Transverse colon (tissue), 4 donors: ENCODE measurements around the gene NUDT13. TPM values are rescaled to one million over a fixed set of nuclear protein-coding genes. Genes with fewer than 3 reads are reported as not detected.

Experiments
- DNase-seq: peaks from one replicate; pipeline ENCODE4 v3.0.0-alpha.2; 2019
- H3K27ac ChIP-seq, 4 donors: fragments of 200-600 bp; sonication (generic); 2 replicates each; pipeline ENCODE4 v1.5.1; 2016 to 2018; ENCODE audit warnings: inconsistent platforms in 4 of 4
- H3K27me3 ChIP-seq: fragments of 200-600 bp; sonication (generic); 2 replicates; pipeline ENCODE4 v1.5.1; 2017; ENCODE audit warnings: inconsistent platforms
- H3K36me3 ChIP-seq, 4 donors: fragments of 200-600 bp; sonication (generic); 2 replicates each; pipeline ENCODE4 v1.5.1; 2017 to 2019; ENCODE audit warnings: inconsistent platforms in 4 of 4
- H3K4me1 ChIP-seq, 4 donors: fragments of 200-600 bp; sonication (generic); 2 replicates each; pipeline ENCODE4 v1.5.1; 2017 to 2020; ENCODE audit warnings: inconsistent platforms in 4 of 4
- H3K4me3 ChIP-seq, 4 donors: fragments of 200-600 bp; sonication (generic); 1 replicate in 1 of 4; 2 replicates in 3 of 4; pipeline versions ENCODE4 v1.5.1 to v1.6.1; 2017 to 2019; ENCODE audit warnings: inconsistent platforms in 4 of 4
- H3K9me3 ChIP-seq, 2 donors: fragments of 200-600 bp; sonication (generic); 2 replicates each; pipeline ENCODE4 v1.5.1; 2017 to 2019; ENCODE audit warnings: inconsistent platforms in 2 of 2
- CTCF ChIP-seq, 5 experiments: fragments of 200-600 bp in 3 of 5; fragments of 450-650 bp in 2 of 5; sonication (generic) in 3 of 5; IDR thresholded peaks; 1 replicate in 2 of 5; 2 replicates in 3 of 5; pipeline ENCODE4 v1.5.1; 2016 to 2017; ENCODE audit warnings: antibody characterized with exemption in 5 of 5, inconsistent platforms in 3 of 5, mild to moderate bottlenecking in 2 of 5, moderate library complexity in 1 of 5
- EP300 ChIP-seq: sonication (generic); formaldehyde crosslinking; IDR thresholded peaks from one replicate; pipeline ENCODE4 v1.6.1; 2017; ENCODE audit warnings: antibody characterized with exemption, low read depth
- POLR2A ChIP-seq: fragments of 450-650 bp; IDR thresholded peaks from one replicate; pipeline ENCODE4 v1.6.1; 2016; ENCODE audit warnings: antibody characterized with exemption, mild to moderate bottlenecking, moderate library complexity
- POLR2AphosphoS5 ChIP-seq, 3 donors: sonication (generic); formaldehyde crosslinking; IDR thresholded peaks; one replicate each; pipeline ENCODE4 v1.6.1; 2016; ENCODE audit warnings: antibody characterized with exemption in 3 of 3
- WGBS, 2 donors: methylation state at CpG; one replicate each; pipeline ENCODE4 v1.1.5; 2018; ENCODE audit warnings: low coverage in 1 of 2; 5-methylcytosine and 5-hydroxymethylcytosine counted together
- in situ Hi-C, 4 donors: fragments of 200-750 bp; cut with MboI; loops; one replicate each; pipeline versions ENCODE4 v1.15.0 to v1.15.1; 2017; ENCODE audit warnings: low sequenced_read_pairs in 3 of 4, low pct_ligation_motif_present in 1 of 4, low pct_unique_long_range_greater_than_20kb in 1 of 4
- intact Hi-C: fragments of 100-400 bp; cut with DNase I; formaldehyde crosslinking; loops from one replicate; pipeline ENCODE4 v1.15.1; 2023; ENCODE audit warnings: low total_unique reads
- total RNA-seq, 4 donors: library from RNA; depleted of rRNA; stranded (reverse); fragments of >200 nt; gene quantifications; one replicate each; pipeline ENCODE4 v1.1.0, GENCODE V29; 2016

The NUDT13 gene
- total RNA-seq: 10 to 100 TPM in 1 of 4 donors, 1 to 10 TPM in 2, under 1 TPM in 1; 1.00 to 25.1 (median 4.6) TPM

GRCh38 chr10:73110345-73110849 is at the start of gene NUDT13:
NUDT13 (plus strand) TSS chr10:73110455; CDS start chr10:73114366, 3,911 bp downstream.
- peak within 1 kb of the TSS; percentile 22 to 64 (median 52) for H3K4me3 ChIP-seq
- peak; percentile 72 for DNase-seq
- peak within 1 kb of the TSS; percentile 88 to 94 (median 89) for H3K27ac ChIP-seq
- no peaks in the 10 kb centered on the region for H3K9me3 ChIP-seq
- 0 to 5% methylated on average over 2 to 5 of the region's 5 CpGs for WGBS, 2 donors
- H3K27me3 ChIP-seq: no peaks in the 10 kb centered on the region
- H3K36me3 ChIP-seq: no peaks in the 10 kb centered on the region
- TF ChIP-seq POLR2AphosphoS5 (IDR thresholded peaks at IDR 0.05): peak; percentile 82 to 91 (median 87)
- TF ChIP-seq CTCF (IDR thresholded peaks at IDR 0.05): no peak
- no peak for TF ChIP-seq EP300
- H3K4me1 ChIP-seq: peaks cover 0 to 11% (median 3%) of the 10 kb centered on the region in 4 donors
- in situ Hi-C loops: no loop called here
- intact Hi-C loops: no loop called here

GRCh38 chr10:73060738-73061635 is 49.3 kb upstream of the NUDT13 start:
- in situ Hi-C loops (loop anchor here in 2 of 4 donors (10.0 kb wide), 1 partner anchor 696 kb away; no protein-coding TSS in a partner anchor), intact Hi-C loops (no loop called here)
- no peaks in the 10 kb centered on the region for H3K27me3 ChIP-seq
- H3K27ac ChIP-seq: no peak overlapping the region
- H3K36me3 ChIP-seq: peaks cover 0 to 15% (median 0%) of the 10 kb centered on the region in 4 donors
- 35 to 40% methylated on average over 5 of the region's 5 CpGs for WGBS, 2 donors
- H3K4me3 ChIP-seq: no peak overlapping the region
- TF ChIP-seq CTCF (IDR thresholded peaks at IDR 0.05) (peak; percentile 19 to 37 (median 37)), POLR2A (no peak), POLR2AphosphoS5 (IDR thresholded peaks at IDR 0.05) (no peak)
- H3K9me3 ChIP-seq: no peaks in the 10 kb centered on the region
- H3K4me1 ChIP-seq: peaks cover 0 to 5% (median 0%) of the 10 kb centered on the region in 4 donors
- DNase-seq: no peak

GRCh38 chr10:73061743-73062142 is 48.5 kb upstream of the NUDT13 start:
- H3K36me3 ChIP-seq: peaks cover 0 to 15% (median 0%) of the 10 kb centered on the region in 4 donors
- H3K27ac ChIP-seq: no peak overlapping the region
- no peak overlapping the region for H3K4me3 ChIP-seq
- H3K4me1 ChIP-seq: peaks cover 0 to 5% (median 0%) of the 10 kb centered on the region in 4 donors
- no peak for DNase-seq
- H3K9me3 ChIP-seq: no peaks in the 10 kb centered on the region
- intact Hi-C loops (no loop called here), in situ Hi-C loops (loop anchor here in 2 of 4 donors (10.0 kb wide), 1 partner anchor 697 kb away; no protein-coding TSS in a partner anchor)
- no peaks in the 10 kb centered on the region for H3K27me3 ChIP-seq
- WGBS, 2 donors: 86 to 100% methylated on average over 1 of the region's 1 CpG
- TF ChIP-seq EP300 (no peak), POLR2A (no peak), POLR2AphosphoS5 (IDR thresholded peaks at IDR 0.05) (no peak), CTCF (IDR thresholded peaks at IDR 0.05) (no peak)

- H3K9me3 ChIP-seq: no peaks in the 10 kb centered on the region
- H3K4me1 ChIP-seq: peaks cover 0 to 3% (median 0%) of the 10 kb centered on the region in 4 donors
- 83 to 91% methylated on average over 1 of the region's 1 CpG for whole genome bisulfite sequencing, 2 donors
- in situ Hi-C loops (loop anchor here in 2 of 4 donors (10.0 kb wide), 1 partner anchor 701 kb away; no protein-coding TSS in a partner anchor), intact Hi-C loops (no loop called here)
- no peak overlapping the region for H3K4me3 ChIP-seq
- H3K27me3 ChIP-seq: no peaks in the 10 kb centered on the region
- peaks cover 0 to 27% (median 4%) of the 10 kb centered on the region in 4 donors for H3K36me3 ChIP-seq
- no peak overlapping the region for H3K27ac ChIP-seq
- no peak for DNase-seq
- TF ChIP-seq CTCF (IDR thresholded peaks at IDR 0.05) (no peak), POLR2AphosphoS5 (IDR thresholded peaks at IDR 0.05) (no peak), POLR2A (no peak), EP300 (no peak)
Measured at GRCh38 chr10:73065441-73065840, 44.8 kb upstream of the NUDT13 start.
